ENCODE measurements around the gene PON1.

- TF ChIP-seq POLR2A (IDR thresholded peaks at IDR 0.05) (no peak), CTCF (IDR thresholded peaks at IDR 0.05) (no peak)
Measured at GRCh38 chr7:95311389-95311788, 12.9 kb downstream of the PON1 start.
